Activated T-helper 1 cell treated with anti-CD3 and anti-CD28 coated beads, Interleukin-12 subunit alpha, Interleukin-12 subunit beta, Interleukin-2, Interleukin-4 antibody, amounts not matched to agents 30 ng/mL and 10 ng/mL and 1 ng/mL, durations not matched to agents 14 hours and 24 hours and 36 hours (primary cell): ENCODE measurements around the gene ST8SIA4. TPM values are rescaled to one million over a fixed set of nuclear protein-coding genes. Genes with fewer than 3 reads are reported as not detected.

Experiments
- DNase-seq: peaks from one replicate; pipeline ENCODE4 v3.0.0; 2021; ENCODE audit warnings: low spot score
- H3K27ac Mint-ChIP-seq: one replicate; pipeline ENCODE4 v1.8.0; 2021; ENCODE audit warnings: mild to moderate bottlenecking, mixed read lengths
- H3K27me3 Mint-ChIP-seq: one replicate; pipeline ENCODE4 v1.8.0; 2022; ENCODE audit warnings: mild to moderate bottlenecking, moderate library complexity, mixed read lengths; ENCODE audit not compliant: insufficient read depth
- H3K36me3 Mint-ChIP-seq: one replicate; pipeline ENCODE4 v1.8.0; 2021; ENCODE audit warnings: low read depth, mixed read lengths
- H3K4me1 Mint-ChIP-seq: one replicate; pipeline ENCODE4 v1.8.0; 2021; ENCODE audit warnings: low read depth, mixed read lengths
- H3K4me3 Mint-ChIP-seq: one replicate; pipeline ENCODE4 v1.8.0; 2021; ENCODE audit warnings: mild to moderate bottlenecking, moderate library complexity, mixed read lengths
- H3K9me3 Mint-ChIP-seq: one replicate; pipeline ENCODE4 v1.8.0; 2021; ENCODE audit warnings: mixed read lengths
- intact Hi-C: fragments of 100-400 bp; cut with micrococcal nuclease; formaldehyde crosslinking; loops from one replicate; pipeline ENCODE4 v1.15.1; 2024
- total RNA-seq: library from RNA; stranded (reverse); gene quantifications from 2 replicates; pipeline ENCODE4 v1.2.3, GENCODE V29; 2022

The ST8SIA4 gene
- total RNA-seq, 1 donor from 2014 or later, result 65.2 TPM

DNA sequence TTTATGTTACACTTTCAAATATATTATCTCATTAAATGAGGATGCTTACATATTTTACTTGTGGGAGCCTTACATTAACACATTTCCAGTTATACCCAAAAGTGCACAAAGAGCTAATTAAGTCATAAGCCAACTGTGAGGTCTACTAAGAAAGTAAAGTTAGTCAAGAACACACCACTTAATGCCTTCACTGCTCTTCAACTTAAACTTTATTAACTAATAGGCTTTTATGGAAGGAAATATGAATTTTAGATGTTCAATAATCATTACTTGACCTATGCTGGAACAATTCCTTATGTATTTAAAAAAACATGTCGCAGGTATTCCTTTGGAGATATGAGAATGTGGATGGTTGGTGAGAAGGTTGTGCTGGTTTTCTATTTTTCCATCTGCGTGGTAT lies 3.4 kb downstream of the ST8SIA4 start:
- Mint-ChIP-seq H3K27me3 (no peaks in the 10 kb centered on the region), H3K9me3 (peaks cover 7% of the 10 kb centered on the region)
- no peak for DNase-seq

DNA sequence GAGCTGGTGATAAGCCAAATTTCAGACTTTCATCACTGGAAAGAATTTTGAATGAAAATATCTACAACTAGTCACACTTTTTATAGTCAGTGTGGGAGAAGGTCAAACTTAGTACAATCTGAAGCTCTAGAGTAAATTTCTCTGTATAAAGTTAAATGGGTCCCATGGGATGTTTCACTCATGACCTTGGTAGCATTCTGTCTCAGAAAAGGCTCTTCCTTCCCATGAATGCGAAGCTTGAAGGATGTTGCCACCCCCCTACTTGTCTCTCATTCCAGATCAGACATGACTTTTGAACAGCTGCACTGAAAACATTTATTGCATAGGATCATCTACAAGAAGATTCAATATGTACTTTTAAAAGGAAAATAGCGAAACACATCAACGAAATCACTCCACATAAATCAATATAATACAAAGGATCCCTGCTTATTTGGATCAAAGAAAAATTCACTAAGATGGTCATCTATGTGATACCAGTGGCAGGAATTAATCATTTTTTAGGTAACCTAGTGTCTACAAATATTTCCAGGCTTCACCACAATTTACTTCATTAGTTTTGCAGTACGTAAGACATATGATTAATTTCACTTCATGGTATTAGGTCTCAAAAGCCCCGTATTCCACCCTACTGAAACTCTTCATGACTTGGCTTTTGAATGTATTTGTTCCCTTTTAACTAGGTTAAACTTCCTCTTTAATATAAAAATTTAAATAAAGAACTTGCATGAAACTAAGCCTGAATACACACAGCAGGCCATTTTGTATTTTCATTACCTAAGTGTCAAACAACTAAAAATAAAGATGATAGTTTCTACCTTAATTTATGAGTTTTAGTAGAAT lies 4.4 kb downstream of the ST8SIA4 start:
- Mint-ChIP-seq H3K36me3 (peaks cover 59% of the 10 kb centered on the region), H3K27me3 (no peaks in the 10 kb centered on the region), H3K4me1 (peaks cover 54% of the 10 kb centered on the region), H3K4me3 (peak overlapping the region; percentile 96), H3K9me3 (peaks cover 7% of the 10 kb centered on the region), H3K27ac (peak overlapping the region; percentile 99)
- DNase-seq, result no peak
- intact Hi-C loops, result no loop called here

More for the DNA sequence above, 3.4 kb downstream of the ST8SIA4 start:
- intact Hi-C loops, result loop anchor here (1.0 to 5.0 kb wide), 10 partner anchors 9 to 1971 kb away; partner anchors contain the start of genes CHD1 and FAM174A
- Mint-ChIP-seq H3K27ac (peak overlapping the region; percentile 99), H3K36me3 (peaks cover 50% of the 10 kb centered on the region), H3K4me3 (peak overlapping the region; percentile 96), H3K4me1 (peaks cover 54% of the 10 kb centered on the region)

DNA sequence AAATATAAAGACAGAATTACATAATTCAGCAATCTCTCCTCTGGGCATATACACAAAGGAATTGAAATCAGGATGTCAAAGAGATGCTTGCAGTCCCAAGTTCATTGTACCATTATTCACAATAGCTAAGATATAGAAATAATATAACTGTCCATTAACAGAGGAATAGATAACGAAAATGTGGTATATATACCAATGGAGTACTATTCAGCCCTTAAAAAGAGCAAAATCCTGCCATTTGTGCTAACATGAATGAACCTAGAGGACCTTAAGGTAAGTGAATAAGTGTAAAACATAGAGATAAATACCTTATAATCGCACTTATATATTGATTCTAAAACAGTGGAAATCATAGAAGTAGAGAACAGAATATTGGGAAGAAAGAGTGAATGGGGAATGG lies 7.0 kb downstream of the ST8SIA4 start:
- no peak for DNase-seq
- intact Hi-C loops, result no loop called here
- peaks cover 7% of the 10 kb centered on the region for H3K9me3 Mint-ChIP-seq
- H3K36me3 Mint-ChIP-seq, result peaks cover 52% of the 10 kb centered on the region
- H3K4me3 Mint-ChIP-seq, result peak overlapping the region; percentile 43
- peak overlapping the region; percentile 45 for H3K27ac Mint-ChIP-seq
- H3K27me3 Mint-ChIP-seq, result no peaks in the 10 kb centered on the region
- peaks cover 68% of the 10 kb centered on the region for H3K4me1 Mint-ChIP-seq

DNA sequence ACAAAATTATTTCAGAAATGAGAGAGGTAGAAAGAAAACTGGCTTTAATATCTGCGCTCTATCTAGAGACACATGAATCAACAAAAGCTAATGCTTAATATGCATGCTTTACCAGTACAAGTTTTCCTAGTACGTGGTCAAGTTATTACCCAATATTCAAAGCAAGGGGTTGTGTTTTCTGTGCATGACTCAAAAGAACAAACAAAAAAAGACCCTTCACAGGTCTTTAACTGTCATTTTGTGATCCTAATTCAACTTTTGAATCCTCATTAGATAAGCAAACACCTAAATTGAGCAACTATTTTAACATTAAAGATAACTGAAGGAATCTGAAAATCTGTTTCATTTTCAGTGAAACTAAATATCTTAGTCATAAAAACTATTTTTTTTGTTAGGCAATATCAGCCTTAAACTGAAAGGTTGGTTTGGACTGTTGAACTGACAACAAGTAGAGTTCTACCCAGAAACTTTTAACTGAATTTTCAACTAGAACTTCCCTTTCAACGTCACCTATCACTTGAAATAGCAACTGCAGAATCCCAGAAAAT lies 12.5 kb downstream of the ST8SIA4 start:
- H3K4me1 Mint-ChIP-seq, result peaks cover 85% of the 10 kb centered on the region
- peak overlapping the region; percentile 81 for H3K4me3 Mint-ChIP-seq
- H3K9me3 Mint-ChIP-seq, result no peaks in the 10 kb centered on the region
- intact Hi-C loops, result loop anchor here (1.0 to 2.0 kb wide), 6 partner anchors 10 to 110 kb away; no protein-coding TSS in a partner anchor
- peak overlapping the region; percentile 94 for H3K27ac Mint-ChIP-seq
- no peaks in the 10 kb centered on the region for H3K27me3 Mint-ChIP-seq
- H3K36me3 Mint-ChIP-seq, result peaks cover 46% of the 10 kb centered on the region
- no peak for DNase-seq

DNA sequence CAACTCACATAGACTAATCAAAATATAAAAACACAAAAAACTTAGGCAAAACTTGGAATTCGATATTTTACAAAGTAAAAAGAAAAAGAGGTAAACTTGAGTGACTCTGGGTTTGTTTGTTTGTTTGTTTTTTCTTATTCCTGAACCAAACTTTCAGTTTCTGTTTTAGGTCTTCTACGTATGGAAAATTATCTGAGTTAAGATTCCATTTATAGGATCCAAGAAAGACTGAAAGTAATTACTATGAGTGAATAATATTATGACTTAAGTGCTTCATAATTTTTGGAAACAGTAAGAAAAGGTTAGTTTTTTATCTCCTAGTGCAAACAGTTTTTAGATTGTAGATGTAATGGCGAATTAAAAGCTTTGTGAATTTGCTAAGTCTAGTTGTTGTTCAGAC lies 13.2 kb downstream of the ST8SIA4 start:
- intact Hi-C loops, result loop anchor here (1.0 to 2.0 kb wide), 6 partner anchors 10 to 110 kb away; no protein-coding TSS in a partner anchor
- H3K9me3 Mint-ChIP-seq, result no peaks in the 10 kb centered on the region
- H3K27ac Mint-ChIP-seq, result peak overlapping the region; percentile 94
- peaks cover 40% of the 10 kb centered on the region for H3K36me3 Mint-ChIP-seq
- no peak for DNase-seq
- H3K27me3 Mint-ChIP-seq, result no peaks in the 10 kb centered on the region
- H3K4me1 Mint-ChIP-seq, result peaks cover 82% of the 10 kb centered on the region
- H3K4me3 Mint-ChIP-seq, result peak overlapping the region; percentile 81

DNA sequence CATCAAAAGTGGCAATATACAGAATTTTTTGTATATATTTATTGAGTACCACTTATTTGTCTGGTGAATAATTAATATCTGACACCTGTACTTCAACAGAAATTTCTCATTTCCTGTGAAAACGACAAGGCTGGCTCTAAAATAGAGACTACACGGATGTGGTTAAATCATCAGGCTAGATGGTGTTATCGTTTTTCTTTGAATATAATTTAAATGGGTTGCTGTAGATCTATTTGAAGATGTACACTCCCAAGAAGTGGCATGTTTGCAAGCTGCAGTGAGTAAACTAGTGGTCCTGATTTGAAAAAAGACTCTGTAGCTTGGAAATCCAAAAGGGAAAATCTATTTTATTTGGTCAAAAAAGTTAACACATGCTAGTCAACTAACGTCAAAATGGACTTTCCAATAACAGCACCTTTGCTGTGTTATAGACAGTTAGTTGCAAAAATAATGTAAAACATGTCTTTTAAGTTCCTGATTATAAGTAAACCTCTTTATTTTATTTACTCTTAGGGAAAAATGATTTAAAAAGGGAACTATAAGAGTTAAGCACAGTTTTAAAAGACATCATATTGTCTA lies 13.8 kb downstream of the ST8SIA4 start:
- no peaks in the 10 kb centered on the region for H3K27me3 Mint-ChIP-seq
- peak overlapping the region; percentile 81 for H3K4me3 Mint-ChIP-seq
- H3K9me3 Mint-ChIP-seq, result no peaks in the 10 kb centered on the region
- intact Hi-C loops, result no loop called here
- H3K4me1 Mint-ChIP-seq, result peaks cover 82% of the 10 kb centered on the region
- peak overlapping the region; percentile 94 for H3K27ac Mint-ChIP-seq
- DNase-seq, result no peak
- H3K36me3 Mint-ChIP-seq, result peaks cover 38% of the 10 kb centered on the region

DNA sequence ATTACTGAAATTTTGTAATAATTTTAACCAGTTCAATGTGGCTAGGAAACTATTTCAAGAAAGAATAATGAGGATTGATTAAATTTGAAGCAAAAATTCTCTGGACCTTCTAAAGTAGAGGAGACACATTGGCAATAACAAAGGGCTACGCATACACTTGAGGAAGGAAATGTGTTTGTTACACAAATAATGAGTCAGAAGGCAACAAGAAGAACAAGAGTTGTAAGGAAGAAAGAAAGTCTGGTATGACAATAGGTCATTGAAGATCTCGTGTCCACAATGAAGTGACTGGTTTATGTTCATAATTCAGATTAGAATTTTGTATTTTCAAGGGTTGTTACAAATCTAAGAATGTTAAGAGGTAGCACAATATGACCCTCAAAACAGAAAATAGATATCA lies 25.8 kb downstream of the ST8SIA4 start:
- intact Hi-C loops, result no loop called here
- Mint-ChIP-seq H3K27me3 (no peaks in the 10 kb centered on the region), H3K36me3 (peaks cover 56% of the 10 kb centered on the region), H3K27ac (peak overlapping the region; percentile 37), H3K9me3 (peaks cover 11% of the 10 kb centered on the region), H3K4me3 (peak overlapping the region; percentile 43), H3K4me1 (peaks cover 62% of the 10 kb centered on the region)
- DNase-seq, result no peak

DNA sequence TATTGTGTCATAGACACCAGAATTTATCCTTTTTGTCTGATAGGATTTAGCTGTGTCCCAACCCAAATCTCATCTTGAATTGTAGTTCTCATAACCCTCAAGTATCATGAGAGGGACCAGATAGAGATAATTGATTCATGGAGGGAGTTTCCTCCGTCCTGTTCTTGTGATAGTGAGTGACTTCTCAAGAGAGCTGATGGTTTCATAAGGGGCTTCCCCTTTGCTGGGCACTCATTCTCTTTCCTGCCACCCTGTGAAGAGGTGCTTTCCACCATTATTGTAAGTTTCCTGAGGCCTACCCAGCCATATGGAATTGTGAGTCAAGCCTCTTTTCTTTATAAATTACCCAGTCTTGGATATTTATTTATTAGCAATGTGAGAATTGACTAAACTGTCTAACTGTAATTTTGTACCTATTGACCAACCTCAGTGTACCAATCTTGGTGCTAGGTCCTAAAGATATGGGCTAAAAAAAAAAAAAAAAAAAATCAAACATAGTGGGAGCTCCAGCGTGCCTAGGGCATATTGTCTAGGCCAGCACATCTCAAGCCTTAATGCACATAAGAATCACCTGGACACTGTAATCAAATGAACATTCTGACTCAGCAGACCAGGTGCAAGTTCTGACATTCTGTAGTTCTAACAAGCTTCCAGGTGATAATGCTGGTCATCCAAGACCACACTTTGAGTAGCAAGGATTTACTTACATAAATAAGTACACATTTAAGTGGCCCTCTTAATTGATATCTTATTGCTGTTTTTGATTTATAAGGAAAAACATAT lies 30.5 kb downstream of the ST8SIA4 start:
- no peaks in the 10 kb centered on the region for H3K27me3 Mint-ChIP-seq
- DNase-seq, result no peak
- intact Hi-C loops, result loop anchor here (1.0 to 2.0 kb wide), 4 partner anchors 11 to 28 kb away; no protein-coding TSS in a partner anchor
- peaks cover 56% of the 10 kb centered on the region for H3K36me3 Mint-ChIP-seq
- H3K4me3 Mint-ChIP-seq, result no peak overlapping the region
- H3K9me3 Mint-ChIP-seq, result peaks cover 11% of the 10 kb centered on the region
- H3K27ac Mint-ChIP-seq, result peak overlapping the region; percentile 56
- peaks cover 48% of the 10 kb centered on the region for H3K4me1 Mint-ChIP-seq

DNA sequence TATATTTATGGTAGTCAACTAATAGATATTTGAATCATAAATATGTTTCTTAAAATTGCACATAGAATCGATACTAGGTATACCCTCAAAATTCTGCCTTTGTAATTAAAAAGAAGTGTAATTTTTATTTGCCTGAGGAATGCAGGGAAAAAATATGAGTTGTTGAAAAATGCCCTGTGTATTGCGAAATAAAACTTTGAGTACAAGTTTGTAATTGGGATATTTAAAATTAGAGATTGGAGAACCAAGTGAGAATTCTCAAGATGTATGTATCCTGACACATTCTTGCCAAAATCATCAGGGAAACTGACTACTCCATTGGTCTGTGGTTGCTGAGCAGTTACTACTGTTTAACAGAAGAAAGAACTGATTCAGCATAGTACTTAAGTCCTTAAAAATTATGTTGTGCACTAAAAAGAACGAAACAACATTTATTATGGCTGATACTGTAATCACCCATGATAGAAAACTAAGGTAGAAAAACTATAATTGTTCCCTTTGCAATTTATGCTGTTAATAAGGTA lies 36.0 kb downstream of the ST8SIA4 start:
- intact Hi-C loops, result no loop called here
- DNase-seq, result no peak
- H3K27ac Mint-ChIP-seq, result no peak overlapping the region
- H3K4me1 Mint-ChIP-seq, result peaks cover 48% of the 10 kb centered on the region
- H3K9me3 Mint-ChIP-seq, result peaks cover 4% of the 10 kb centered on the region
- H3K36me3 Mint-ChIP-seq, result peaks cover 53% of the 10 kb centered on the region
- H3K27me3 Mint-ChIP-seq, result no peaks in the 10 kb centered on the region
- H3K4me3 Mint-ChIP-seq, result no peak overlapping the region

DNA sequence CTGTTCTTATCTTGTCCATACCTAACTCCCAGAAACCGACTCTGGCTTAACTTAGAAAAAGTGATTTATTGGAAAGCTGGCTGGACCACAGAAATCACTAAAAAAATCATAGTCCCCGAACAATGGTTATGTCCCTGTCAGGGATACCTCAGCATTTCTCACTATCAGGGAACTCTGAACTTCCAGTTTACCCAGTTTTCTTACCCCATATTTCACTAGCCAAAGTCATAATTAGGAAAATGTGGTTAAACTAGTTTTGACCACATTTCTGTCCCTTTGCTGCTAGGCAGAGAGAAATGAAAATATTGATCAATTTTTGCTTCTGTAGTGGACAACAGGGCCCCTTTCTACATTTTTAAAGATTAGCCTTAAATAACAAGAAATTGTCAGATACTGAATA lies 38.2 kb downstream of the ST8SIA4 start:
- Mint-ChIP-seq H3K27ac (peak overlapping the region; percentile 36), H3K27me3 (no peaks in the 10 kb centered on the region), H3K9me3 (peaks cover 4% of the 10 kb centered on the region), H3K36me3 (peaks cover 62% of the 10 kb centered on the region), H3K4me3 (no peak overlapping the region), H3K4me1 (peaks cover 68% of the 10 kb centered on the region)
- no peak for DNase-seq
- intact Hi-C loops, result no loop called here

DNA sequence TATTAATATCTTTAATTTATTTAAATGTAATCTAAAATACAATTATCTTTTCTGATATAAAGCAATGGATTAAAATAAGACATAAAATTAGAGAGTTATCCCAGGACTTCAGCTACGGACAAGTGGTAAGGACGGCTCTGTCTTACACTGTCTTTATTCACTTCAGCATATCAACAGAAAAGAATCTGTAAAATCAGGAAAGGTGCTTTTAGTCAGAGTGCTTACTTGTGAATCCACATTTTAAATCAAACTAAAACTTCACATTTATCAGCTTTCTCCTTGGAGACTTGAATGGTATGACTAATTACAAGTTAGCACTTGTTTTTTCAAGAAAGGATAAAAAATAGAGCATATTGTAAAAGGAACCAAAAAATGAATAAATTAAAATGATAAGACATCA lies 39.3 kb downstream of the ST8SIA4 start:
- DNase-seq, result no peak
- Mint-ChIP-seq H3K27me3 (no peaks in the 10 kb centered on the region), H3K4me3 (no peak overlapping the region), H3K36me3 (peaks cover 52% of the 10 kb centered on the region), H3K9me3 (peaks cover 4% of the 10 kb centered on the region), H3K4me1 (peaks cover 72% of the 10 kb centered on the region), H3K27ac (peak overlapping the region; percentile 49)
- intact Hi-C loops, result no loop called here

DNA sequence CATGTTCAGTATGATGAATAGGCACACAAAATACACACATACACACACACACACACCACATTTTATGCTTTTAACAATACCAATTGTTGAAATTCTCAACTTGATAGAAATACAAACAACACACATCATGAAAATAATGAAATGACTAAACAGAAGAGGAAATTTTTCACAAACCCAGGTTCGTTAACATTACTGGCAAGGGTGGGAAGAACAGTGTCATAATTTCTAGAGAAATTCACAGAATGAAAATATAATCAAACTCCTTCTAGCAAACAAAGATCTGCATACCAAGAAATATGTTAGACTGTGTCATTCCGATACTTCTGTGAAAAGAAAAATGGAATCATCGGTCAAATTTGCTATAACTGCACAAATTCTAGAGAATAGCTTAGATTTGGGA lies 41.9 kb downstream of the ST8SIA4 start:
- Mint-ChIP-seq H3K4me1 (peaks cover 64% of the 10 kb centered on the region), H3K36me3 (peaks cover 46% of the 10 kb centered on the region), H3K27ac (peak overlapping the region; percentile 97), H3K4me3 (peak overlapping the region; percentile 77), H3K9me3 (peaks cover 4% of the 10 kb centered on the region), H3K27me3 (no peaks in the 10 kb centered on the region)
- intact Hi-C loops, result loop anchor here (1.0 kb wide), 6 partner anchors 8 to 81 kb away; no protein-coding TSS in a partner anchor
- DNase-seq, result no peak
